Ramos (cell line): Measurements from ENCODE around the gene LRCH1.

Experiments used
- in situ Hi-C: fragments of 300-500 bp; cut with MboI; formaldehyde crosslinking; loops from one replicate; pipeline ENCODE4 v1.14.3; 2022; ENCODE audit warnings: low sequenced_read_pairs; ENCODE audit not compliant: unreplicated experiment

The LRCH1 gene

GRCh38 chr13:46605825-46606554 lies 53.0 kb downstream of the LRCH1 start:
- in situ Hi-C loops = no loop called here

- in situ Hi-C loops = no loop called here
Observed at GRCh38 chr13:46606970-46607369, 54.0 kb downstream of the LRCH1 start.

- in situ Hi-C loops = no loop called here
Observed at GRCh38 chr13:46607768-46608564, 55.0 kb downstream of the LRCH1 start.

- in situ Hi-C loops = no loop called here
Observed at GRCh38 chr13:46609052-46609451, 56.1 kb downstream of the LRCH1 start.

GRCh38 chr13:46609726-46610125 lies 56.8 kb downstream of the LRCH1 start:
- in situ Hi-C loops = no loop called here

GRCh38 chr13:46612267-46612666 lies 59.3 kb downstream of the LRCH1 start:
- in situ Hi-C loops = no loop called here

- in situ Hi-C loops = no loop called here
Observed at GRCh38 chr13:46613409-46614049, 60.6 kb downstream of the LRCH1 start.

- in situ Hi-C loops = no loop called here
Observed at GRCh38 chr13:46614582-46614981, 61.6 kb downstream of the LRCH1 start.

- in situ Hi-C loops = no loop called here
Observed at GRCh38 chr13:46615888-46616531, 63.0 kb downstream of the LRCH1 start.

- in situ Hi-C loops = no loop called here
Observed at GRCh38 chr13:46617229-46617721, 64.3 kb downstream of the LRCH1 start.

- in situ Hi-C loops = no loop called here
Observed at GRCh38 chr13:46617885-46618284, 64.9 kb downstream of the LRCH1 start.

- in situ Hi-C loops = no loop called here
Observed at GRCh38 chr13:46618694-46619254, 65.8 kb downstream of the LRCH1 start.

- in situ Hi-C loops = no loop called here
Observed at GRCh38 chr13:46620029-46620428, 67.1 kb downstream of the LRCH1 start.

GRCh38 chr13:46620471-46620870 lies 67.5 kb downstream of the LRCH1 start:
- in situ Hi-C loops = no loop called here

GRCh38 chr13:46621133-46621532 lies 68.2 kb downstream of the LRCH1 start:
- in situ Hi-C loops = no loop called here

- in situ Hi-C loops = no loop called here
Observed at GRCh38 chr13:46621792-46622629, 69.0 kb downstream of the LRCH1 start.

GRCh38 chr13:46622630-46623256 lies 69.8 kb downstream of the LRCH1 start:
- in situ Hi-C loops = no loop called here

GRCh38 chr13:46624353-46624752 lies 71.4 kb downstream of the LRCH1 start:
- in situ Hi-C loops = no loop called here

- in situ Hi-C loops = no loop called here
Observed at GRCh38 chr13:46624821-46625220, 71.9 kb downstream of the LRCH1 start.
